Measurements from ENCODE around the gene CES4A.
"Not testable (repeated sequence)": the region's sequence is repeated elsewhere in the genome, so short reads cannot be mapped to it uniquely, and the experiment has no call there.

Gene CES4A
- long read RNA-seq, donor 1, partial matches to known transcripts, result 0 of 1 reads
- long read RNA-seq, donor 1, other reads (novel, unspliced or antisense), result 0 of 1 reads
- long read RNA-seq, donor 2, result 0 reads
- long read RNA-seq, donor 3, result 0 reads
- long read RNA-seq, donor 4, result 0 reads
- long read RNA-seq, donor 5, result 0 reads
- long read RNA-seq, donor 6, result 0 reads
- long read RNA-seq, donor 7, result 0 reads
- long read RNA-seq, donor 8, partial matches to known transcripts, result 0 of 1 reads
- long read RNA-seq, donor 8, other reads (novel, unspliced or antisense), result 0 of 1 reads

- DNase-seq, result no peak
Observed at GRCh38 chr16:66988197-66988788, at the start of gene CES4A. CES4A (plus strand) TSS chr16:66988589; CDS start chr16:66988773, 184 bp downstream.

GRCh38 chr16:66939366-66939765 lies 49.0 kb upstream of the CES4A start:
- no peak for DNase-seq

GRCh38 chr16:66940236-66940635 lies 48.2 kb upstream of the CES4A start:
- no peak for DNase-seq

- no peak for DNase-seq
Observed at GRCh38 chr16:66942981-66943380, 45.4 kb upstream of the CES4A start.

GRCh38 chr16:66943426-66944053 lies 44.8 kb upstream of the CES4A start:
- no peak for DNase-seq

- no peak for DNase-seq
Observed at GRCh38 chr16:66944054-66944441, 44.3 kb upstream of the CES4A start.

- DNase-seq, result not testable (repeated sequence)
Observed at GRCh38 chr16:66944971-66945370, 43.4 kb upstream of the CES4A start.

GRCh38 chr16:66945939-66946338 lies 42.5 kb upstream of the CES4A start:
- no peak for DNase-seq

GRCh38 chr16:66946541-66946940 lies 41.8 kb upstream of the CES4A start:
- no peak for DNase-seq

GRCh38 chr16:66946974-66947301 lies 41.5 kb upstream of the CES4A start:
- DNase-seq, result no peak

GRCh38 chr16:66947302-66948065 lies 40.9 kb upstream of the CES4A start:
- DNase-seq, result peak; percentile 67

GRCh38 chr16:66948134-66948836 lies 40.1 kb upstream of the CES4A start:
- peak; percentile 63 for DNase-seq

- DNase-seq, result peak; percentile 41
Observed at GRCh38 chr16:66948837-66949225, 39.6 kb upstream of the CES4A start.

- DNase-seq, result no peak
Observed at GRCh38 chr16:66949472-66949871, 38.9 kb upstream of the CES4A start.

GRCh38 chr16:66950437-66950836 lies 38.0 kb upstream of the CES4A start:
- no peak for DNase-seq

- DNase-seq, result no peak
Observed at GRCh38 chr16:66950971-66951790, 37.2 kb upstream of the CES4A start.

- DNase-seq, result no peak
Observed at GRCh38 chr16:66952430-66953110, 35.8 kb upstream of the CES4A start.

- no peak for DNase-seq
Observed at GRCh38 chr16:66953462-66954096, 34.8 kb upstream of the CES4A start.

- DNase-seq, result peak; percentile 56
Observed at GRCh38 chr16:66954097-66954659, 34.2 kb upstream of the CES4A start.

Data from right kidney (tissue), 9 donors.